Measurements from ENCODE around the gene PLCB3. TPM values are rescaled to one million over a fixed set of nuclear protein-coding genes. Genes with fewer than 3 reads are reported as not detected.
A peak's percentile ranks its signal among the peaks of the same experiment; 100 is the strongest.

Gene PLCB3
- polyA plus RNA-seq, 1 experiment, result 11.7 TPM

GRCh38 chr11:64298966-64299846, 47.9 kb downstream of the PLCB3 start:
- Histone ChIP-seq H3K9me3 (ENCODE audit: control insufficient read depth, insufficient read depth, low read length) (peaks cover 4% of the 10 kb centered on the region; the same call in 1 of the 2 replicates), H3K4me3 (ENCODE audit: low read depth, low read length) (peak overlapping the region; percentile 27; the same call in 1 of the 2 replicates), H3K27ac (ENCODE audit: low read depth, low read length) (no peak overlapping the region), H3K27me3 (ENCODE audit: control insufficient read depth, insufficient read depth, low read length) (peaks cover 65% of the 10 kb centered on the region)
- TF ChIP-seq, protein P1, sequence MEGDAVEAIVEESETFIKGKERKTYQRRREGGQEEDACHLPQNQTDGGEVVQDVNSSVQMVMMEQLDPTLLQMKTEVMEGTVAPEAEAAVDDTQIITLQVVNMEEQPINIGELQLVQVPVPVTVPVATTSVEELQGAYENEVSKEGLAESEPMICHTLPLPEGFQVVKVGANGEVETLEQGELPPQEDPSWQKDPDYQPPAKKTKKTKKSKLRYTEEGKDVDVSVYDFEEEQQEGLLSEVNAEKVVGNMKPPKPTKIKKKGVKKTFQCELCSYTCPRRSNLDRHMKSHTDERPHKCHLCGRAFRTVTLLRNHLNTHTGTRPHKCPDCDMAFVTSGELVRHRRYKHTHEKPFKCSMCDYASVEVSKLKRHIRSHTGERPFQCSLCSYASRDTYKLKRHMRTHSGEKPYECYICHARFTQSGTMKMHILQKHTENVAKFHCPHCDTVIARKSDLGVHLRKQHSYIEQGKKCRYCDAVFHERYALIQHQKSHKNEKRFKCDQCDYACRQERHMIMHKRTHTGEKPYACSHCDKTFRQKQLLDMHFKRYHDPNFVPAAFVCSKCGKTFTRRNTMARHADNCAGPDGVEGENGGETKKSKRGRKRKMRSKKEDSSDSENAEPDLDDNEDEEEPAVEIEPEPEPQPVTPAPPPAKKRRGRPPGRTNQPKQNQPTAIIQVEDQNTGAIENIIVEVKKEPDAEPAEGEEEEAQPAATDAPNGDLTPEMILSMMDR (IDR thresholded peaks at IDR 0.05; ENCODE audit: low read depth, low read length), result no peak
- no peak for DNase-seq (ENCODE audit: low read depth, low spot score)
- CTCF ChIA-PET, result interaction anchor here (0.7 to 1.0 kb wide), 2 partner anchors 14 to 95 kb away, joined by 3 read pairs; no protein-coding TSS in a partner anchor
- POLR2A ChIA-PET, result no interaction called here

DNA sequence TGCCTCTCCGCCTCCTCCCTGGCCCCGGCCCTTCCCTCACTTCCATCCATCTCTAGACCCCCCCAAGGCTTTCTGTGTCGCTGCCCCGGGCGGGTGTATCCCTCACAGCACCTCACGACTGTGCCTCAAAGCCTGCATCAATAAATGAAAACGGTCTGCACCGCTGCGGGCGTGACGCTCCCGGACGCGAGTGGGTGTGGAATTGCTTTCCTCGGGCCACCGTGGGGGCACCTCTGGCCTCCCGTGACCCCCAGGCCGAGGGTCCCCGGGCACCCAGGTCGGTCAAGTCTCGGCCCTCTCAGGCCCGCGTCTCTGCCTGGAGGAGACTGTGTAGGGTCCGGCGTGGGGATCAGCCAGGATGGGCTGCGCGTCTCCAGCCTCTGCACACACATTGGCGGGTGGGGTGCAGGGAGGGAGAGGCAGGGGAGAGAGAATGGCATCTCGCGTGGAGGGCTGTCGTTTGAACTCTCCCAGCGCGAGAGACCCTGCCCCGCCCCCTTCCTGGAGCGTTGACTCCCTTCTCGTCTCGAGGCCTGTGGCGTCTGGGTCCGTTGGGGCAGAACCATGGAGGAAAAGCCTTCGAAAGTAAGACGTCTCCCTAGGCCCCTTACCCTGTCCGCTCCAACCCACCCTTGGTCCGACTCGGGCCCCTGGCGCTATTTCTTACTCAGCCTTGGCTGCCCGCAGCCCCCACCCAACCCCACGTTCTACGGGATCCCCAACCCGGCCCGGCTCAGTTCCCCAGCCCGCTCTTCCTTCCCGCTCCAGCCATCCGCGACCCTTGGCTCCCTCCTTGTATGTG, 48.7 kb downstream of the PLCB3 start, which contains the start of gene CATSPERZ:
Gene CATSPERZ (plus strand): TSS at position 512 of the 802 bp plus-strand sequence. CDS start 53 bp downstream, at position 565.
- ChIA-PET POLR2A (interaction anchor here (0.6 to 1.1 kb wide), 5 partner anchors 29 to 115 kb away, joined by 3 to 7 read pairs (median 3); no protein-coding TSS in a partner anchor), CTCF (interaction anchor here (0.8 to 5.1 kb wide), 20 partner anchors 11 to 448 kb away, joined by 3 to 125 read pairs (median 6); partner anchors contain the start of genes BAD, FERMT3, GPR137 and KCNK4)
- H3K4me3 ChIP-seq (ENCODE audit: low read depth, low read length), result peak within 1 kb of the TSS; percentile 31
- no peak within 1 kb of the TSS for H3K27ac ChIP-seq (ENCODE audit: low read depth, low read length)
- peaks cover 58% of the 10 kb centered on the region for H3K27me3 ChIP-seq (ENCODE audit: control insufficient read depth, insufficient read depth, low read length)
- H3K9me3 ChIP-seq (ENCODE audit: control insufficient read depth, insufficient read depth, low read length), result peaks cover 4% of the 10 kb centered on the region; the same call in 1 of the 2 replicates
- no peak for DNase-seq (ENCODE audit: low read depth, low spot score)
- TF ChIP-seq, protein P1 (IDR thresholded peaks at IDR 0.05; ENCODE audit: low read depth, low read length), result no peak

GRCh38 chr11:64303109-64304031, 52.0 kb downstream of the PLCB3 start:
- Histone ChIP-seq H3K4me3 (ENCODE audit: low read depth, low read length) (no peak overlapping the region), H3K9me3 (ENCODE audit: control insufficient read depth, insufficient read depth, low read length) (no peaks in the 10 kb centered on the region; the same call in 1 of the 2 replicates), H3K27ac (ENCODE audit: low read depth, low read length) (no peak overlapping the region), H3K27me3 (ENCODE audit: control insufficient read depth, insufficient read depth, low read length) (peaks cover 25% of the 10 kb centered on the region)
- TF ChIP-seq, protein P1 (IDR thresholded peaks at IDR 0.05; ENCODE audit: low read depth, low read length), result no peak
- POLR2A ChIA-PET, result interaction anchor here (0.8 to 2.2 kb wide), 3 partner anchors 18 to 62 kb away, joined by 3 to 12 read pairs (median 5); partner anchors contain the start of genes BAD and FKBP2
- CTCF ChIA-PET, result interaction anchor here (0.6 to 5.1 kb wide), 25 partner anchors 8 to 302 kb away, joined by 3 to 125 read pairs (median 4); partner anchors contain the start of genes BAD, FERMT3, GPR137 and KCNK4
- DNase-seq (ENCODE audit: low read depth, low spot score), result no peak

DNA sequence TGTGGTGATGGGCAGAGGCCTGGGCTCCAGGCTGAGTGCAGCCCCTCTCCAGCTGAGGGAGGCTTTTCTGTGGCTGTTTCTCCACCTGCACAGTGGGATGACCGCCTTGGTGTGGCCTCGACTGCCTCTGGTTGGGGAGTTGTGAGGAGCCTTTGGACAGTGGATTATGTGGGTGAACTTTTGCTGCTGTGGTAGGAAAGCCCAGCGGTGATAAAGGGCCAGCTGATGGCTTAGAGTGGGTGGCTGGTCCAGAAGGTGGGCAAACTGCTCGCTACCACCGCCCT, 52.6 kb downstream of the PLCB3 start:
- H3K9me3 ChIP-seq (ENCODE audit: control insufficient read depth, insufficient read depth, low read length), result no peaks in the 10 kb centered on the region; the same call in 1 of the 2 replicates
- TF ChIP-seq, protein P1 (IDR thresholded peaks at IDR 0.05; ENCODE audit: low read depth, low read length), result no peak
- no peak for DNase-seq (ENCODE audit: low read depth, low spot score)
- H3K27me3 ChIP-seq (ENCODE audit: control insufficient read depth, insufficient read depth, low read length), result peaks cover 19% of the 10 kb centered on the region
- ChIA-PET POLR2A (interaction anchor here (0.8 to 2.2 kb wide), 5 partner anchors 19 to 78 kb away, joined by 3 to 12 read pairs (median 4); partner anchors contain the start of genes BAD, FKBP2, NUDT22 and TRPT1), CTCF (interaction anchor here (0.6 to 5.1 kb wide), 25 partner anchors 9 to 302 kb away, joined by 3 to 125 read pairs (median 4); partner anchors contain the start of genes BAD, FERMT3, GPR137 and KCNK4)
- peak overlapping the region; percentile 84 for H3K27ac ChIP-seq (ENCODE audit: low read depth, low read length)
- peak overlapping the region; percentile 72 for H3K4me3 ChIP-seq (ENCODE audit: low read depth, low read length)

Measured in AG04450 (cell line).